Fibroblast of lung (primary cell): Measurements from ENCODE around the gene DNAH8. TPM values are rescaled to one million over a fixed set of nuclear protein-coding genes. Genes with fewer than 3 reads are reported as not detected.

ENCODE experiments used
- DNase-seq, 2 donors: peaks; one replicate each; pipeline versions ENCODE4 v3.0.0 to v3.0.0-alpha.2; 2010; ENCODE audit warnings: low read depth in 2 of 2
- H2AFZ ChIP-seq: 2 replicates; pipeline ENCODE4 v1.5.1; 2012; ENCODE audit warnings: low read length, control low read depth, inconsistent platforms
- H3K27ac ChIP-seq: 2 replicates; pipeline ENCODE4 v1.5.1; 2011; ENCODE audit warnings: low read length, control low read depth; ENCODE audit not compliant: insufficient read depth
- H3K27me3 ChIP-seq: 2 replicates; pipeline ENCODE4 v1.5.1; 2011; ENCODE audit warnings: mild to moderate bottlenecking, low read length; ENCODE audit not compliant: control insufficient read depth, insufficient read depth
- H3K36me3 ChIP-seq: 2 replicates; pipeline ENCODE4 v1.5.1; 2011; ENCODE audit warnings: low read length; ENCODE audit not compliant: control insufficient read depth, insufficient read depth
- H3K4me1 ChIP-seq: 2 replicates; pipeline ENCODE4 v1.5.1; 2011; ENCODE audit warnings: low read length; ENCODE audit not compliant: control insufficient read depth, insufficient read depth; ENCODE audit errors: extremely low read depth
- H3K4me2 ChIP-seq: 2 replicates; pipeline ENCODE4 v1.5.1; 2011; ENCODE audit warnings: low read length, control low read depth; ENCODE audit not compliant: insufficient read depth; ENCODE audit errors: extremely low read depth
- H3K4me3 ChIP-seq, 4 experiments: fragments of 200-600 bp in 1 of 4; sonication (generic) in 1 of 4; replicated peaks in 1 of 4; 2 replicates each; pipeline ENCODE4 v1.5.1; 2011 to 2016; ENCODE audit warnings: low read length in 4 of 4, low read depth in 3 of 4, mild to moderate bottlenecking in 3 of 4, control low read depth in 2 of 4, inconsistent platforms in 1 of 4, mixed read lengths in 1 of 4; ENCODE audit not compliant: insufficient read depth in 1 of 4; ENCODE audit errors: control extremely low read depth in 1 of 4
- H3K79me2 ChIP-seq: 2 replicates; pipeline ENCODE4 v1.5.1; 2012; ENCODE audit warnings: mild to moderate bottlenecking, low read length, inconsistent platforms; ENCODE audit not compliant: control insufficient read depth, insufficient read depth
- H3K9ac ChIP-seq: 2 replicates; pipeline ENCODE4 v1.5.1; 2011; ENCODE audit warnings: mild to moderate bottlenecking, low read length, control low read depth; ENCODE audit not compliant: insufficient read depth
- H3K9me3 ChIP-seq: 2 replicates; pipeline ENCODE4 v1.5.1; 2012; ENCODE audit warnings: low read depth, low read length; ENCODE audit not compliant: control insufficient read depth, insufficient read depth
- H4K20me1 ChIP-seq: 2 replicates; pipeline ENCODE4 v1.5.1; 2011; ENCODE audit warnings: low read length; ENCODE audit not compliant: control insufficient read depth, insufficient read depth; ENCODE audit errors: extremely low read depth
- EZH2 ChIP-seq: IDR thresholded peaks from 2 replicates; pipeline ENCODE4 v1.5.1; 2012; ENCODE audit warnings: low read length, control low read depth, mild to moderate bottlenecking; ENCODE audit errors: missing control alignments
- polyA plus RNA-seq, 2 donors: library from polyadenylated mRNA; depleted of rRNA in 1 of 2; stranded (reverse) in 1 of 2; unstranded in 1 of 2; fragments of >200 nt; gene quantifications; 2 replicates each; pipeline ENCODE4 v1.2.1, GENCODE V29; 2011 to 2012; ENCODE audit warnings: missing spikeins in 1 of 2
- total RNA-seq: library from RNA; depleted of rRNA; stranded (reverse); fragments of >200 nt; gene quantifications from 2 replicates; pipeline ENCODE4 v1.2.1, GENCODE V29; 2014
- TF ChIP-seq, protein P1 (sequence below), 2 donors: IDR thresholded peaks in 1 of 2; conservative IDR thresholded peaks in 1 of 2; 1 replicate in 1 of 2; 2 replicates in 1 of 2; pipeline ENCODE4 v1.5.1; 2011 to 2012; ENCODE audit warnings: low read length in 2 of 2, control low read depth in 1 of 2, inconsistent platforms in 1 of 2, low read depth in 1 of 2, mild to moderate bottlenecking in 1 of 2

The DNAH8 gene
- total and polyA plus RNA-seq, 2 donors (not counting 1 experiment from before 2014, with no cell fraction given) = under 0.01 TPM; not detected in 1

DNA sequence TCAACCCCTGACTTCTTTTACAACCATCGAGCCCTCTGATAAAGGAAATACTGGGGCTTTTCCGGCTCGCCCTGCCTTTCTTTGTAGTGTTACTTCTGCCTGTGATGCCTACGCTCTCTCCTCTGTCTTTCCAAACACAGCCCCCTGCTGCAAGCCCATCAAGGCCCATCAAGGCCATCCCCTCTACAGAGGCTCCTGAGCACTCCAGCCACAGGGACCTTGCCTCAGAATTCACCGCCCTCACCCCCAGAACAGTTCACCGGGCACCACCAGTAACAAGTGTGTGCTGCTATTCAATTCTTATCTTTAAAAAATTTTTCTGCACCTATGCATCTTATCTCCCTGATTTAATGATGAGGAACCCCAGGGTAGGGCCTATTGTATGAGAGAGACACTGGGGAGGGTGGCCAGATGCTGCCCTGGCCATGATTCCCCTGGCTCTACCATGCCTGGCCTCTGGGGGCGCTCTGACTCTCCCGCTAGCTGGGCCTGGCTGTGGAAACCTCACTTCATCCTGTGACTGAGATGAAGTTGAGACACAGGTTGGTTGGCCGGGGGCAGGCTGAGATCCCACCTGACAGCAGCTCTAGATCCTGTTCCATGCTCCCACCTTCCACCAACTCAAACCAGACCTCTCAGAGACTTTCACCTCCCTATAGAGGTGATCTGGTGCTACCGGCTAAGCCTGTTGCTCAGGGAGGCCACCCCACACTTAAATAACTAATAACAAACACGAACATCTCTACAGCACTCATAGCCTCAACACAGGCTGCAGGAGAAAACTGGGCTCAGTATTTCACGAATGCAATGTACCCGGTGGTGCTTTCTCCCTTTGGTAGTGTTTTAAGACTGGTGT lies 314.3 kb downstream of the DNAH8 start:
- Histone ChIP-seq H3K4me1 (no peaks in the 10 kb centered on the region), H4K20me1 (no peaks in the 10 kb centered on the region), H3K4me2 (no peak overlapping the region), H3K79me2 (no peaks in the 10 kb centered on the region), H3K9ac (no peak overlapping the region), H2AFZ (no peak overlapping the region), H3K27ac (no peak overlapping the region), H3K4me3 (no peak overlapping the region), H3K36me3 (no peaks in the 10 kb centered on the region), H3K27me3 (no peaks in the 10 kb centered on the region), H3K9me3 (no peaks in the 10 kb centered on the region)
- no peak for DNase-seq
- no peak for TF ChIP-seq EZH2
- TF ChIP-seq, protein P1, sequence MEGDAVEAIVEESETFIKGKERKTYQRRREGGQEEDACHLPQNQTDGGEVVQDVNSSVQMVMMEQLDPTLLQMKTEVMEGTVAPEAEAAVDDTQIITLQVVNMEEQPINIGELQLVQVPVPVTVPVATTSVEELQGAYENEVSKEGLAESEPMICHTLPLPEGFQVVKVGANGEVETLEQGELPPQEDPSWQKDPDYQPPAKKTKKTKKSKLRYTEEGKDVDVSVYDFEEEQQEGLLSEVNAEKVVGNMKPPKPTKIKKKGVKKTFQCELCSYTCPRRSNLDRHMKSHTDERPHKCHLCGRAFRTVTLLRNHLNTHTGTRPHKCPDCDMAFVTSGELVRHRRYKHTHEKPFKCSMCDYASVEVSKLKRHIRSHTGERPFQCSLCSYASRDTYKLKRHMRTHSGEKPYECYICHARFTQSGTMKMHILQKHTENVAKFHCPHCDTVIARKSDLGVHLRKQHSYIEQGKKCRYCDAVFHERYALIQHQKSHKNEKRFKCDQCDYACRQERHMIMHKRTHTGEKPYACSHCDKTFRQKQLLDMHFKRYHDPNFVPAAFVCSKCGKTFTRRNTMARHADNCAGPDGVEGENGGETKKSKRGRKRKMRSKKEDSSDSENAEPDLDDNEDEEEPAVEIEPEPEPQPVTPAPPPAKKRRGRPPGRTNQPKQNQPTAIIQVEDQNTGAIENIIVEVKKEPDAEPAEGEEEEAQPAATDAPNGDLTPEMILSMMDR (conservative IDR thresholded peaks at IDR 0.05 in 1 of 2, IDR thresholded peaks at IDR 0.05 in 1 of 2; ENCODE audit: low read depth in 1 of 2, low read length in 2 of 2) = peak; percentile 53 to 57

DNA sequence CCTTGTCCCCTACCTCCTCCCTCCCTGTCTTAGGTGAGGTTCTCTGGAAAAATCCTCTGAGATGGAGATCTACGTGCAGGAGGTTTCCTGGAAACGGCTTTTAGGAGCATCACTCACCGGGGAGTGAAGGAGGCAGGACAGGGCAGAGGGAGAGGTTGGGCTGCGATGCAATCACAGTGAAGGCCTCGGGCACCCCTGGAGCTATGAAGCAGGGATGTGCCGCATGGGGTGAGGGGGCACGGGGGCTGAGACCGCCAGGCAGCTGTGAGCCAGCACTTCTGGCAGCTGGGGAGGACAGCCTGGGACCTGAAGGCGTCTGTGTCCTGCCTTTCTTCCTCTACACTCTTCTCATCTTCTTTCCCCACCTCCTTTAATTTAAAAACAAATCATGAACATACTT lies 320.6 kb downstream of the DNAH8 start:
- H3K9me3 ChIP-seq = no peaks in the 10 kb centered on the region
- H3K4me2 ChIP-seq = no peak overlapping the region
- no peak overlapping the region for H3K27ac ChIP-seq
- no peak overlapping the region for H3K4me3 ChIP-seq
- H2AFZ ChIP-seq = no peak overlapping the region
- no peaks in the 10 kb centered on the region for H3K79me2 ChIP-seq
- H3K27me3 ChIP-seq = no peaks in the 10 kb centered on the region
- no peaks in the 10 kb centered on the region for H3K36me3 ChIP-seq
- H4K20me1 ChIP-seq = no peaks in the 10 kb centered on the region
- TF ChIP-seq, protein P1 (conservative IDR thresholded peaks at IDR 0.05 in 1 of 2, IDR thresholded peaks at IDR 0.05 in 1 of 2; ENCODE audit: low read depth in 1 of 2, low read length in 2 of 2) = no peak
- no peak for TF ChIP-seq EZH2
- H3K4me1 ChIP-seq = no peaks in the 10 kb centered on the region
- DNase-seq = no peak
- no peak overlapping the region for H3K9ac ChIP-seq

DNA sequence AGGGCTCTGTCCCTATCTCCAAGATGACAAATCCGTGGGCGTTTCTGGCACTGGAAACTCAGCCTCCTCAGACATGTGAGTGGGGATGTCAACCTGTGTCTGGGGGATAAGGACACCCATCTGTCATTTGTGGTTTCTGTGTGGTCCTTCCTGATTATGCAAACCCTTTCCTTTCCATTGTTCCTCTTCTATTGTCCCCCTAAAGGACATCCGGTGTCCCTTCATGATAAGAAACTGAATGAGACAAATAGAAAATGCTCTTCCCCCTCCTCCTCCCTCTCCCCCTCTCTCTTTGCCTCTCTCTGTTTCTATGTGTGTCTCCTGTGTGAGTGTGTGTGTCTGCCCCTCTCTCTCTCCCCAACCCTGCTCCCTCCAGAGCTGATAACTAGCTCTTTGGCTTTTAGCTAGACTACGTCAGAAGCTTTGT lies 322.0 kb downstream of the DNAH8 start:
- Histone ChIP-seq H4K20me1 (no peaks in the 10 kb centered on the region), H3K4me2 (no peak overlapping the region), H3K4me1 (no peaks in the 10 kb centered on the region), H3K9ac (no peak overlapping the region), H3K79me2 (no peaks in the 10 kb centered on the region), H3K27me3 (no peaks in the 10 kb centered on the region), H3K27ac (no peak overlapping the region), H3K4me3 (no peak overlapping the region), H2AFZ (no peak overlapping the region), H3K36me3 (no peaks in the 10 kb centered on the region), H3K9me3 (no peaks in the 10 kb centered on the region)
- no peak for TF ChIP-seq EZH2
- TF ChIP-seq, protein P1 (conservative IDR thresholded peaks at IDR 0.05 in 1 of 2, IDR thresholded peaks at IDR 0.05 in 1 of 2; ENCODE audit: low read depth in 1 of 2, low read length in 2 of 2) = no peak
- no peak for DNase-seq
